HG02759 (cell line): Measurements from ENCODE around the gene CSH1.
"Not testable (repeated sequence)": the region's sequence is repeated elsewhere in the genome, so short reads cannot be mapped to it uniquely, and the experiment has no call there.

Experiments
- ATAC-seq: cut with Tn5 transposase; IDR thresholded peaks from one replicate; pipeline ENCODE4 v1.9.1; 2021; ENCODE audit warnings: mild to moderate bottlenecking, moderate library complexity; ENCODE audit not compliant: unreplicated experiment

The CSH1 gene

DNA sequence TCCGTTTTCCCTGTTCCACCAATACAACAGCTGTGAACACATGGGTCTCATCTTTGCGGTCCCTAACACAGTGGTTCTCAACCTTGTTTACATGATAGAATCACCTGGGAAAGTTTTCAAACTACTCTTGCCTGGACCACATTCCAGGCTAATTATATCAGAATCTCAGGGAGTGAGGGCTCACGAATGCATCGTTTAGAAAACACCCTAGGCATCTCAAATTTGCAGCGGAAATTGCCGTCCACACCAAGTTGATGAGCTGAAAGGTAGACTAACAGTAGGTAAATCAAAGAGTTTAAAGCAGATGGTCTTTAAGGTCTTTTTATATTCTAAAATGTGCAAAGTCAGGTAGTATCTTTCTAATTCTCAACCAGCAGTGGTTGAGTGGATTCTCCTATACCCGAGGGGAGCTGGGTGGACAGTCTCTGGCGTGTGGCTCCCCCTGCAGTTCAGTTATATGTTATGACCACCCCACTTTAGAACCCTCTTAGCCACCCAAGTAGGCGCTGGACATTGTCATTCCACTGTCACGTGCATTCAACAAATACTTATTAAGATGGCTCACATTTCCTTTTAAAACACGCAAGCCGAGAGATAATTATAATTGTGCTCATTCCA is 10.9 kb upstream of the CSH1 start:
- ATAC-seq: not testable (repeated sequence)

GRCh38 chr17:63904796-63905195 is 8.4 kb upstream of the CSH1 start:
- ATAC-seq: not testable (repeated sequence)

GRCh38 chr17:63903787-63904201 is 7.4 kb upstream of the CSH1 start:
- not testable (repeated sequence) for ATAC-seq

DNA sequence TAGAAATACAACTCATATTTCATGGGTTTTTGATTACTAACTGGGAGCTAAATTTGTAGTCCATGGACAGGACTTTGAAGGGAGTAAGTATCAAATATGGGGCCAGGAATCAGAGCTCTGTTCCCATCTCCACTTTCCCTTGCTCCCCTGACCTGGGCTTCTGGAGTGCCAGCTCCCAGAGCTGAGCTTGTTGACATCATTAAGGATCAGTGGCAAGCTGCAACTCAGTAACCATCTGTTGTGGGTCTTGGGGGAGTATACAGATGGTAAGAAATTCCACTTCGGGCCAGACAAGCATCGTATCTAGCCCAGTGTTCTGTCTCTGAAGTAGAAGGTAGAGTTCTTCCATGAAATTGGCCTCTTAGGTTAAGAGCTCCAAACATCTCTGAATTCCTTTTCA is 5.6 kb upstream of the CSH1 start:
- not testable (repeated sequence) for ATAC-seq

- ATAC-seq: not testable (repeated sequence)
Measured at GRCh38 chr17:63898899-63899798, 2.8 kb upstream of the CSH1 start.

DNA sequence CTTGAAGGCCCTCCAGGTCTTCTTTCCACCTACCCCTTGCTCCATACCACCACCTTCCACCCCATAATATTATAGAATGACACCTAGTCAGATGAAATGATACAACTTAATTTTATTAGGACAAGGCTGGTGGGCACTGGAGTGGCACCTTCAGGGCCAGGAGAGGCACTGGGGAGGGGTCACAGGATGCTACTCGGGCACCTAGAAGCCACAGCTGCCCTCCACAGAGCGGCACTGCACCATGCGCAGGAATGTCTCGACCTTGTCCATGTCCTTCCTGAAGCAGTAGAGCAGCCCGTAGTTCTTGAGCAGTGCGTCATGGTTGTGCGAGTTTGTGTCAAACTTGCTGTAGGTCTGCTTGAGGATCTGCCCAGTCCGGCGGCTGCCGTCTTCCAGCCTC is 1.6 kb downstream of the CSH1 start:
- ATAC-seq: not testable (repeated sequence)

- not testable (repeated sequence) for ATAC-seq
Measured at GRCh38 chr17:63894021-63894420, 2.4 kb downstream of the CSH1 start.

DNA sequence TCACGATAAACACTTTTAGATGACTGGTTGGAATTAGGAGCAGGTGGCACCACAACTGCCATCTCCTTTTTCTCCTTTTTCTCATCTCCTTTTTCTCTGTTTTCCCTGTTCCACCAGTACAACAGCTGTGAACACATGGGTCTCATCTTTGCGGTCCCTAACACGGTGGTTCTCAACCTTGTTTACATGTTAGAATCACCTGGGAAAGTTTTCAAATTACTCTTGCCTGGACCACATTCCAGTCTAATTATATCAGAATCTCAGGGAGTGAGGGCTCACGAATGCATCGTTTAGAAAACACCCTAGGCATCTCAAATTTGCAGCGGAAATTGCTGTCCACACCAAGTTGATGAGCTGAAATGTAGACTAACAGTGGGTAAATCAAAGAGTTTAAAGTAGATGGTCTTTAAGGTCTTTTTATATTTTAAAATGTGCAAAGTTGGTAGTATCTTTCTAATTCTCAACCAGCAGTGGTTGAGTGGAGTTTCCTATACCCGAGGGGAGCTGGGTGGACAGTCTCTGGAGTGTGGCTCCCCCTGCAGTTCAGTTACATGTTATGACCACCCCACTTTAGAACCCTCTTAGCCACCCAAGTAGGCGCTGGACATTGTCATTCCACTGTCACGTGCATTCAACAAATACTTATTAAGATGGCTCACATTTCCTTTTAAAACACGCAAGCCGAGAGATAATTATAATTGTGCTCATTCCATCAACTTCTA is 3.9 kb downstream of the CSH1 start:
- not testable (repeated sequence) for ATAC-seq

GRCh38 chr17:63889026-63889848 is 7.1 kb downstream of the CSH1 start:
- ATAC-seq: not testable (repeated sequence)

DNA sequence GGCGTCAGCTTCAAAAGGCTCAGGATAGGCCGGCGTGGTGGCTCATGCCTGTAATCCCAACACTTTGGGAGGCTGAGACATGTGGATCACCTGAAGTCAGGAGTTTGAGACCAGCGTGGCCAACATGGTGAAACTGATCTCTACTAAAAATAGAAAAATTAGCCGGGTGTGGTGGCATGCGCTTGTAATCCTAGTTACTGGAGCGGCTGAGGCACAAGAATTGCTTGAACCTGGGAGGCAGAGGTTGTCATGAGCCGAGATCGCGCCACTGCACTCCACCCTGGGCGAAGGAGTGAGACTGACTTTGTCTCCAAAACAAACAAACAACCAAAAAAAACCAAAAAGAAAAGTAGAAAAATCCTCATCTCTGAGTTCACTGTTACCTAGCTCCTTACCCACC is 11.3 kb downstream of the CSH1 start:
- not testable (repeated sequence) for ATAC-seq

- not testable (repeated sequence) for ATAC-seq
Measured at GRCh38 chr17:63882626-63883126, 13.7 kb downstream of the CSH1 start.

GRCh38 chr17:63881935-63882601 is 14.3 kb downstream of the CSH1 start, which contains the start of gene GH2:
TSS of gene GH2 (minus strand) at chr17:63881944. CDS start at chr17:63881801, 143 bp downstream.
- ATAC-seq: peak; percentile 40

- ATAC-seq: not testable (repeated sequence)
Measured at GRCh38 chr17:63881337-63881736, 15.0 kb downstream of the CSH1 start.

DNA sequence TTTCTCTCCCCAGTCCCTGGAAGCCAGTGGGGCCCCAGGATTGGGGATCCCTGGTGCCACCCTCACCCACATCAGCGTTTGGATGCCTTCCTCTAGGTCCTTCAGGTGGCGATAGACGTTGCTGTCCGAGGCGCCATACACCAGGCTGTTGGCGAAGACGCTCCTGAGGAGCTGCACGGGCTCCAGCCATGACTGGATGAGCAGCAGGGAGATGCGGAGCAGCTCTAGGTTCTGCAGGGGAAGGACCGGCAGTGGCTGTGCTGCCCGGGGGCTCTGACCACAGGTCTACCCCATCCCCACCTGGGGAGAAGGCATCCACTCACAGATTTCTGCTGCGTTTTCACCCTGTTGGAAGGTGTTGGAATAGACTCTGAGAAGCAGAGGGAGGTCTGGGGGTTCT is 15.7 kb downstream of the CSH1 start:
- ATAC-seq: no peak

GRCh38 chr17:63878413-63878812 is 18.0 kb downstream of the CSH1 start:
- ATAC-seq: not testable (repeated sequence)

GRCh38 chr17:63874693-63875092 is 21.7 kb downstream of the CSH1 start:
- not testable (repeated sequence) for ATAC-seq

GRCh38 chr17:63874061-63874626 is 22.2 kb downstream of the CSH1 start:
- ATAC-seq: not testable (repeated sequence)

DNA sequence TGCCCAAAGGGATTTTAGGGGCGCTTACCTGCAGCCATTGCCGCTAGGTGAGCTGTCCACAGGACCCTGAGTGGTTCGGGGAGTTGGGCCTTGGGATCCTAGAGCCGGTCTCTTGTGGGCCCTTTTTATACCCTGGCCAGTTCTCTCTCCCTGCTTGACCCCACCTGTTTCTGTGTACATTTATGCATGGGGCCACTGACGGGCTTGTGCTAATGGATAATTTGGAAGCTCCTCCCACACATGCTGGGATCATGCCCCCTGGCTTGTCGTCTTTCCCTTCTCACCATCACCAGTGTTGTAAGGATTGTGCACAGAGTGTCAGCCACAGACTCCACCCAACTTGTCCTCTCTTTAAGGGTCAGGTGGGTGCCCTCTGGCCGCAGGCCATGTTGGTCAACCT is 22.8 kb downstream of the CSH1 start, which contains the start of gene CSH2:
Gene CSH2 (minus strand): TSS at position 101 of the 400 bp plus-strand sequence. CDS start 63 bp downstream, at position 38.
- ATAC-seq: not testable (repeated sequence)
